Activated T-helper 1 cell treated with Interleukin-2 at 50 U/mL for 16 hours (primary cell): ENCODE data around the gene ASB6.
A peak's percentile ranks its signal among the peaks of the same experiment; 100 is the strongest.
"Not testable (repeated sequence)": the region's sequence is repeated elsewhere in the genome, so short reads cannot be mapped to it uniquely, and the experiment has no call there.

Experiments
- DNase-seq: peaks from one replicate; pipeline ENCODE4 v3.0.0-alpha.2; 2020; ENCODE audit warnings: low read depth

ASB6 gene

GRCh38 chr9:129667378-129667777 is 25.4 kb upstream of the ASB6 start:
- no peak for DNase-seq

- DNase-seq: no peak
Observed at GRCh38 chr9:129666575-129666974, 24.6 kb upstream of the ASB6 start.

GRCh38 chr9:129665814-129666520 is 24.0 kb upstream of the ASB6 start:
- no peak for DNase-seq

GRCh38 chr9:129665389-129665775 is 23.4 kb upstream of the ASB6 start, which contains the start of gene PRRX2:
PRRX2 (plus strand) TSS chr9:129665647; CDS start chr9:129665868, 221 bp downstream.
- peak; percentile 2 for DNase-seq

GRCh38 chr9:129664746-129665388 is 22.9 kb upstream of the ASB6 start:
- no peak for DNase-seq

GRCh38 chr9:129662239-129662638 is 20.3 kb upstream of the ASB6 start:
- DNase-seq: not testable (repeated sequence)

GRCh38 chr9:129661029-129661428 is 19.1 kb upstream of the ASB6 start:
- DNase-seq: no peak

- no peak for DNase-seq
Observed at GRCh38 chr9:129656795-129657390, 14.9 kb upstream of the ASB6 start.

DNA sequence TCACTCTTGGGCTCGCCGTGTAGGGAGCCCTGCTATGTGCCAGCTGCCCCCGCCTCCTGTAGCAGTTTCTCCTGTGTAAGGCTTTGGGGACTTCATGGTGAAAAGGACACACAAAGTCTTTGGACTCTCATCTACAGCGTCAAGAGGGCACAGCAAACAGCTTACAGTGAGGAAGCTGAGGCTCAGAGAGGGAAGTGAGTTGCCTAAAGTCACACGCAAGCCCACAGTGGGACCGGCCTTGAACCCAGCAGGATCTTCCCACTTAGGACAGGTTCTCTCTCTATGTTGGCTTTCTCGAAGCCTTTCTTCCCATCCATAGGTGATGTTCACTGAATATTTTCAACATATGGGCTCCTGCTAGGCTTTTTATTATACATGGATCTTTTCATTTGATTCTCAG is 13.7 kb upstream of the ASB6 start:
- DNase-seq: no peak

- no peak for DNase-seq
Observed at GRCh38 chr9:129655154-129655553, 13.2 kb upstream of the ASB6 start.

- DNase-seq: no peak
Observed at GRCh38 chr9:129654554-129655040, 12.6 kb upstream of the ASB6 start.

GRCh38 chr9:129653823-129654553 is 12.0 kb upstream of the ASB6 start:
- DNase-seq: no peak

GRCh38 chr9:129650680-129651235 is 8.8 kb upstream of the ASB6 start:
- DNase-seq: no peak

DNA sequence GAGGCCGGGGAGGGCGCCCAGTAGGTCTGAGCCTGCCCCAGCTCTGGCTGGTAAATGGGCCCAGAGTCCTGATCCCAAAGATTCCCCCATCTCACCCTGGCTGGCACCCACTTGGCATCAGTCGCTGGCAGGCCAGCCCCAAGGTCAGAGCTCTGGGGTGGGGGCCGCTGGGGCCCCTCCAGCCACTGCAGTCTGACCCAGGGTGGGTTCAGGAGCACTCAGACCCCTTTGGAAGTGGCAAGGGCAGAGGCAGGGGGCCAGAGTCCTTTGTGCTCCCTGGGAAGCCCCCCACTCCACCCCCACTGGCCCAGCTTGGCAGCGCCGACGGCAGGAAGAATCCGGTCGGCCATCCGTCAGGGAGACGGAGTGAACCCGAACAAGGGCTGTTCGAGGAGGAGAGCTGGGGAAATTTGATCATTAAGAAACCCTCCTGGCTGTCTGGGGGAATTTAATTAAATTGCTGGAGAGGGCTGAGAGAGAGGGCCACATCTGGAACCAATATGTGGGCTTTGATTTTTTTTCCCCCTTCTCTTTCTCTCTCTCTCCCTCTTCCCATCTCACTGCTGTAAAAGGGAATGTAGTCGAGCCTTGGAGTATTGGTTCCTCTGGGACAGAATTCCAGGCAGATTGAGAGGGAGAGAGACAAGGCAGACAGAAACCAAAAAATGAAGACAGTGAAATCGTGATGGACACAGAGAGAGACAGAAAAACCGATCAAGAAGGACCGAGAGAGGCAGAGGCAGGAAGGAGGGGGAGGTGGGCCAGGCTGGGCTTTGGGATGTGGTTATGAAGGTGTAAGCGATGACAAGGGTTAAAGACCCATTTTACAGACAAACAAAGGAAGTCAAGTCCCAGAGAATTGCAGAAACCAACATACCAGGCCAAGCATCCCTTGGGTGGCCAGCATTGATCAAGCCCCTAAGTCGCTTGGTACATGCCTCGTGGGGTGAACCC is 8.1 kb upstream of the ASB6 start:
- DNase-seq: no peak

- no peak for DNase-seq
Observed at GRCh38 chr9:129648764-129649115, 6.8 kb upstream of the ASB6 start.

GRCh38 chr9:129648092-129648763 is 6.3 kb upstream of the ASB6 start:
- no peak for DNase-seq

GRCh38 chr9:129647635-129648034 is 5.7 kb upstream of the ASB6 start:
- no peak for DNase-seq

DNA sequence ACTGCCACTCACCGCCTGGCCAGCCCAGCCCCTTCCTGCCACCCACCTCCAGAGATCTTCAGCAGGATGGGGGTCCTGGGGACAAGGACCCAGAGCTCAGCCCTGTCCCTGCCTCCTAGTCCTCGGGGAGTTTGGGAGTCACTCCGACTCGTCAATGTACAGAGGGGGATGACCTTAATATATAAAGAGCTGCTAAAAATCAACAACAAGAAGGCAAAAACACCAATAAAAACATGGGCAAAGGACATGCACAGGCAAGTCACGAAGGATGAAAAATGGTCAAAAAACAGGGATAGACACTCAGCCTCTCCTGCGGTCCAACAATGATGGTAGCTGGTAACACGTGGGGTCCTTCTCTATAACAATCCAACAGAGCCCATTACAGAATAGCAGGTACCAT is 4.7 kb upstream of the ASB6 start:
- no peak for DNase-seq

- no peak for DNase-seq
Observed at GRCh38 chr9:129646252-129646651, 4.3 kb upstream of the ASB6 start.

- no peak for DNase-seq
Observed at GRCh38 chr9:129644902-129645301, 3.0 kb upstream of the ASB6 start.

DNA sequence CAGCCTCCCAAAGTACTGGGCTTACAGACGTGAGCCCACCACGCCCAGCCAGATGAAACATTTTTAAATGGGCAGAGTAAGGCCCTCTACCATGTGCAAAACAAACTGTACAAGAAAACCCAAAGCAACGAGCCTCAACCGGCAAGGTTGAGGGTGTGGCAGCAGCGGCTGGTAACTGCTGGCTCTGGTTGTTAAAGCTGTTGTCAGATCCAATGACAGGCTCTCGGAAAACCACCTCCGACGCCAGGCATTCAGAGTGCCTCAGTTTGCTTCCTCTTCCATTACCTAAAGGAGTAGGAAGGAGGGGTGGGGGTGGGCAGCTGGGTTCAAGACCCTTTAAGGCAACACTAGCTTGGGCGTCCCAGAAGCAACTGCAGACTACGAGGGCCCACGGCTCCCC is 2.4 kb upstream of the ASB6 start:
- no peak for DNase-seq
